Smooth muscle cell of bladder (primary cell): Measurements from ENCODE around the gene DEPDC1B. TPM values are rescaled to one million over a fixed set of nuclear protein-coding genes. Genes with fewer than 3 reads are reported as not detected.

Experiments used
- total RNA-seq: library from RNA; depleted of rRNA; stranded (reverse); fragments of >200 nt; gene quantifications from 2 replicates; pipeline ENCODE4 v1.2.3, GENCODE V29; 2014

The DEPDC1B gene
- total RNA-seq, result 1.1 and 1.6 TPM in 2 replicates

DNA sequence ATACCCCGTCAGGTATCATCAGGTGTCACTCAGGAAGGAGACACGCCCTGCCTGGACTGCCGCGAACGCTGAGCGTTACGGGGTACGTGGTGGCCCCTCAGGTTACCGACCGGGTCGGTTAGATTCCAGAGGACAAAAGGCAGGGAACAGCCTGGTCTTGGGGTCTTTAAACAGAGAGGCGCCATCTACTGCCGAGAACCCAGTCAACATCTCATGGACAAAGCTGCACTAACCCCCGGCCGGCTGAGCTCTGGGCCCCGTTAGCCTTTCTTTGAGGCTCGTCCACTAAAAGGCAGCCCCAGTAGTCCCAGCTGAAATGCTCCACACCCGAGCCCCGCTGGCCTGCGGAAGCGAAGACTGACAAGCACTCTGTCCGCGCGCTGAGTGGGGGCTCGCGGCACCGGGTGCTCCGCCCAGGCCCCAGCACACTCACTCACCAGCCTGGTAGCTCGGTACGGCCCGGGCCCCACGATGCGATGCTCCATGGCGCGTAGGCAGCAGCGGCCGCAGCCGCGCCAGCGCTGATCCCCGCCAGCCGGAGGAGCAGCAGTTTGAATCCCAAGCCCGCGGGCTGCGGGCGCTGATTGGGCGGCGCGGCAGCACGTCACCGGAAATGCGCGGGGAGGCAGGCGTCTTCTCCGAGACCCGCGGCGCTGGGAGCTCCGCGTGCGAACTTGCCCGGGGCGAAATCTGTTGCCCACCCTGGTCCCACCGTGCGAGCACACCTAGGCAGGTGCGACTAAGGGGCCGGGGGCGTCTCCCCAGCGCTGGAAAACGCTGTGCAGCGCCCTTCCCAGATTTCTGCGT is at the start of gene DEPDC1B:
TSS of gene DEPDC1B (minus strand) at position 558 of the 807 bp plus-strand sequence. CDS start at position 485, 73 bp downstream.

Other genes starting within 250 kb of the DEPDC1B start
- gene ELOVL7, start 144.1 kb upstream of the DEPDC1B start, total RNA-seq, result under 0.01 and 0.09 TPM in 2 replicates
- 14.1 and 15.6 TPM in 2 replicates for gene ERCC8, start 244.9 kb upstream of the DEPDC1B start, total RNA-seq
- 35.0 and 36.2 TPM in 2 replicates for gene NDUFAF2, start 245.0 kb upstream of the DEPDC1B start, total RNA-seq